Hepatocyte (in vitro differentiated cells): ENCODE results near the gene ADGRV1. TPM values are rescaled to one million over a fixed set of nuclear protein-coding genes. Genes with fewer than 3 reads are reported as not detected.

Source experiments
- DNase-seq: peaks from one replicate; pipeline ENCODE4 v3.0.0-alpha.2; 2016; ENCODE audit warnings: low spot score
- H2AFZ ChIP-seq: fragments of 200-600 bp; sonication (generic); 2 replicates; pipeline ENCODE4 v1.6.0; 2016; ENCODE audit warnings: antibody characterized with exemption, mild to moderate bottlenecking
- H3K27ac ChIP-seq: fragments of 200-600 bp; sonication (generic); 2 replicates; pipeline ENCODE4 v1.5.1; 2016; ENCODE audit warnings: mild to moderate bottlenecking
- H3K27me3 ChIP-seq: fragments of 200-600 bp; sonication (generic); 2 replicates; pipeline ENCODE4 v1.6.1; 2016
- H3K36me3 ChIP-seq: fragments of 200-600 bp; sonication (generic); replicated peaks from 2 replicates; pipeline ENCODE4 v1.5.1; 2016; ENCODE audit warnings: low read depth; ENCODE audit not compliant: insufficient read depth
- H3K4me1 ChIP-seq: fragments of 200-600 bp; sonication (generic); 2 replicates; pipeline ENCODE4 v1.5.1; 2016; ENCODE audit warnings: mild to moderate bottlenecking, moderate library complexity; ENCODE audit not compliant: insufficient read depth
- H3K4me2 ChIP-seq: fragments of 200-600 bp; sonication (generic); 2 replicates; pipeline ENCODE4 v1.6.0; 2016
- H3K4me3 ChIP-seq: fragments of 200-600 bp; sonication (generic); 2 replicates; pipeline ENCODE4 v1.5.1; 2016; ENCODE audit warnings: mild to moderate bottlenecking
- H3K79me2 ChIP-seq: fragments of 200-600 bp; sonication (generic); 2 replicates; pipeline ENCODE4 v1.6.0; 2017; ENCODE audit warnings: mild to moderate bottlenecking
- H3K9me2 ChIP-seq: fragments of 200-600 bp; sonication (generic); replicated peaks from 2 replicates; pipeline ENCODE4 v1.6.0; 2017; ENCODE audit warnings: mild to moderate bottlenecking; ENCODE audit not compliant: insufficient read depth
- H3K9me3 ChIP-seq: fragments of 200-600 bp; sonication (generic); 2 replicates; pipeline ENCODE4 v1.5.1; 2016; ENCODE audit warnings: low read depth, mild to moderate bottlenecking
- H4K20me1 ChIP-seq: fragments of 200-600 bp; sonication (generic); 2 replicates; pipeline ENCODE4 v1.6.0; 2016; ENCODE audit warnings: mild to moderate bottlenecking; ENCODE audit not compliant: insufficient read depth, poor library complexity, severe bottlenecking
- EZH2 ChIP-seq: fragments of 200-600 bp; sonication (generic); IDR thresholded peaks from 2 replicates; pipeline ENCODE4 v1.6.1; 2016; ENCODE audit warnings: antibody characterized with exemption, mild to moderate bottlenecking, borderline replicate concordance
- EZH2phosphoT487 ChIP-seq: fragments of 200-600 bp; sonication (generic); IDR thresholded peaks from one replicate; pipeline ENCODE4 v1.6.1; 2018; ENCODE audit warnings: antibody characterized with exemption, mild to moderate bottlenecking, low read depth, moderate library complexity; ENCODE audit not compliant: unreplicated experiment, severe bottlenecking
- WGBS: methylation state at CpG from one replicate; pipeline ENCODE4 v1.1.6; 2016; ENCODE audit warnings: low lambda C conversion rate; ENCODE audit errors: missing lambda C conversion rate; 5-methylcytosine and 5-hydroxymethylcytosine counted together
- polyA plus RNA-seq: library from polyadenylated mRNA; unstranded; fragments of >200 nt; fragmentation: Nextera tagmentation; extraction: Ambion mirVana; gene quantifications from 2 replicates; pipeline ENCODE4 v1.2.1, GENCODE V29; 2016
- total RNA-seq: library from RNA; depleted of rRNA; stranded (reverse); fragments of >200 nt; gene quantifications from 2 replicates; pipeline ENCODE4 v1.2.3, GENCODE V29; 2014
- TF ChIP-seq, protein P1 (sequence below): fragments of 200-600 bp; sonication (generic); IDR thresholded peaks from 2 replicates; pipeline ENCODE4 v1.5.1; 2016; ENCODE audit warnings: antibody characterized with exemption, mild to moderate bottlenecking; ENCODE audit not compliant: poor library complexity

Gene ADGRV1
- total and polyA plus RNA-seq, 2 experiments from 2014 or later: 74.9 to 88.3 TPM

DNA sequence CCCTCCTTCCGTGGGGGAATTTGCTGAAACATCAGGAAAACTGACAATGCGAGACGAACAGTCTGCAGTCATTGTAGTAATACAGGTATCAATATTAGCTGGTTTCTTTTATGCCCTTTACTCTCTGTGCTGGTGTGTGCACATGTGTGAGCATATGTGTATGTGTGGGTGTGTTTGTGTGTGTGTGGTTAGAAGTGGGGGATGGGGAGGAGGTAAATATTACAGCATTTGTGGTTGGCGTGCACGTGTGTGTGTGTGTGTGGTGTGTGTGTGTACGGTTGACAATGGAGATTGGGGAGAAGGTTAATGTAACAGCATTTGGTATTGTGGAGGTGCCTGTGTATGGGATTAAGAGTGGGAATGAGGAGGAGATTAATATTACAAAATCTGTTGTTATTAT lies 219.4 kb downstream of the ADGRV1 start:
- TF ChIP-seq EZH2phosphoT487 (no peak), EZH2 (no peak)
- TF ChIP-seq, protein P1, sequence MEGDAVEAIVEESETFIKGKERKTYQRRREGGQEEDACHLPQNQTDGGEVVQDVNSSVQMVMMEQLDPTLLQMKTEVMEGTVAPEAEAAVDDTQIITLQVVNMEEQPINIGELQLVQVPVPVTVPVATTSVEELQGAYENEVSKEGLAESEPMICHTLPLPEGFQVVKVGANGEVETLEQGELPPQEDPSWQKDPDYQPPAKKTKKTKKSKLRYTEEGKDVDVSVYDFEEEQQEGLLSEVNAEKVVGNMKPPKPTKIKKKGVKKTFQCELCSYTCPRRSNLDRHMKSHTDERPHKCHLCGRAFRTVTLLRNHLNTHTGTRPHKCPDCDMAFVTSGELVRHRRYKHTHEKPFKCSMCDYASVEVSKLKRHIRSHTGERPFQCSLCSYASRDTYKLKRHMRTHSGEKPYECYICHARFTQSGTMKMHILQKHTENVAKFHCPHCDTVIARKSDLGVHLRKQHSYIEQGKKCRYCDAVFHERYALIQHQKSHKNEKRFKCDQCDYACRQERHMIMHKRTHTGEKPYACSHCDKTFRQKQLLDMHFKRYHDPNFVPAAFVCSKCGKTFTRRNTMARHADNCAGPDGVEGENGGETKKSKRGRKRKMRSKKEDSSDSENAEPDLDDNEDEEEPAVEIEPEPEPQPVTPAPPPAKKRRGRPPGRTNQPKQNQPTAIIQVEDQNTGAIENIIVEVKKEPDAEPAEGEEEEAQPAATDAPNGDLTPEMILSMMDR: no peak
- Histone ChIP-seq H3K79me2 (no peaks in the 10 kb centered on the region), H3K4me1 (no peaks in the 10 kb centered on the region), H3K9me3 (no peaks in the 10 kb centered on the region), H3K9me2 (no peaks in the 10 kb centered on the region), H4K20me1 (no peaks in the 10 kb centered on the region), H3K4me2 (no peak overlapping the region), H3K27me3 (no peaks in the 10 kb centered on the region), H3K4me3 (no peak overlapping the region), H3K36me3 (no peaks in the 10 kb centered on the region), H3K27ac (no peak overlapping the region), H2AFZ (no peak overlapping the region)
- no peak for DNase-seq
- 86% methylated on average over 6 of the region's 6 CpGs for WGBS

DNA sequence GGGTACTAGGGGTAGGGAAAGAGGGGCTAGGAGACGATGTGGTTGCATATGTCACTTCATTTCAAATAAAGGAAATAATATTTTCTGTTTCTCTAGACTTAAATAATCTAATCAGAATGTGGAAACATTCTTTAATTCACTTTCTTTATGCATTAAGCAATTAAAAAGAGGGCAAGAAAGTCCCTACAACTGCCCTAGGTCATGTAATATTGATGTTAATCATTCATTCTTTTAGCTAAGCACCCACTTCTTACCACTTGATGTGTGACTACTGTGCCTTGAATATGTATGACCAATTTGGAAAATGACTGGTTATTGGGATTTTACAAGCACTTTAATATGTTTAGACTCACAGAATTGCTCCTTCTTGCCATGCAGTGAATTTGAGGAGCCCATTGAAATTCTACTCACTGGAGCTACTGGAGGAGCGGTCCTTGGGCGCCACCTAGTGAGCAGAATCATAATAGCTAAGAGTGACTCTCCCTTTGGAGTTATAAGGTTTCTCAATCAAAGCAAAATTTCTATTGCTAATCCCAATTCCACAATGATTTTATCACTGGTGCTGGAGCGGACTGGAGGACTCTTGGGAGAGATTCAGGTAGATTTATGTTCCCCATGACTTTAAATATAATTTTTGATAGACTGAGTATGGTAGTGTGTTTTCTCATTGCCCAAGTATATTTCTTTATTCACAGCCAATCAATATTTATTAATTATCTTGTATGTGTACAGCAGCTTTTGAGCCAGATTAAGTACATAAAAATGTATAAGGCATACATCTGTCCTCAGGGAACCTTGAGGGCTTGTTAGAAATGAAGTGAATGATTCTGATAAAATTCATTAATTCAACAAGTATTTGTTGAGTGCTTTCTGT lies 225.1 kb downstream of the ADGRV1 start:
- Histone ChIP-seq H3K9me2 (no peaks in the 10 kb centered on the region), H2AFZ (no peak overlapping the region), H3K27me3 (no peaks in the 10 kb centered on the region), H3K27ac (no peak overlapping the region), H3K4me1 (no peaks in the 10 kb centered on the region), H3K9me3 (no peaks in the 10 kb centered on the region), H3K36me3 (no peaks in the 10 kb centered on the region), H3K4me2 (no peak overlapping the region), H3K79me2 (no peaks in the 10 kb centered on the region), H3K4me3 (no peak overlapping the region), H4K20me1 (no peaks in the 10 kb centered on the region)
- DNase-seq: peak; percentile 84
- no peak for TF ChIP-seq EZH2
- TF ChIP-seq, protein P1: peak; percentile 89
- TF ChIP-seq EZH2phosphoT487: no peak
- 26% methylated on average over 4 of the region's 4 CpGs for WGBS

GRCh38 chr5:90786756-90787155 lies 228.2 kb downstream of the ADGRV1 start:
- TF ChIP-seq EZH2phosphoT487: no peak
- Histone ChIP-seq H3K27ac (no peak overlapping the region), H3K4me2 (no peak overlapping the region), H2AFZ (no peak overlapping the region), H3K4me3 (no peak overlapping the region), H3K79me2 (no peaks in the 10 kb centered on the region), H4K20me1 (no peaks in the 10 kb centered on the region), H3K9me2 (no peaks in the 10 kb centered on the region), H3K36me3 (no peaks in the 10 kb centered on the region), H3K4me1 (no peaks in the 10 kb centered on the region), H3K27me3 (no peaks in the 10 kb centered on the region), H3K9me3 (no peaks in the 10 kb centered on the region)
- no peak for DNase-seq
- WGBS: 85% methylated on average over 4 of the region's 4 CpGs

DNA sequence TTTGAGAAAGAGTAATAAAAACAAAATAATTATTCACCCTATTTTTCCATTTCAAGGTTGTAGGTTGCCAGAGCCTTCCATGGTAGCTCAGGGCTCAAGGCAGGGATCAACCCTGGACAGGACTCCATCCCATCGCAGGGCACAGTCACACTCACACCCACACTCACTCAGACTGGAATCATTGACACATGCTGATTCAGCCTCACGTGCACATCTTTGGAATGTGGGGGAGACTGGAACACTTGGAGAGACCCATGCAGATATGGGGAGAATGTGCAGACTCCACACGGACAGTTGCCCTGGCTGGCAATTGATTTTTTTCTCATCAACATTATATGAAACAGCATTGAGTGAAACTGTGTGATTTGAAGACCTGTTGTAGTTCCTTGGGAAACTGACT lies 234.1 kb downstream of the ADGRV1 start:
- no peak for TF ChIP-seq EZH2
- TF ChIP-seq, protein P1: no peak
- no peak for TF ChIP-seq EZH2phosphoT487
- H3K36me3 ChIP-seq: no peaks in the 10 kb centered on the region
- H3K27me3 ChIP-seq: no peaks in the 10 kb centered on the region
- H3K79me2 ChIP-seq: no peaks in the 10 kb centered on the region
- H3K4me1 ChIP-seq: no peaks in the 10 kb centered on the region
- no peak overlapping the region for H3K4me3 ChIP-seq
- no peak for DNase-seq
- H3K4me2 ChIP-seq: no peak overlapping the region
- H4K20me1 ChIP-seq: no peaks in the 10 kb centered on the region
- H2AFZ ChIP-seq: no peak overlapping the region
- 77% methylated on average over 3 of the region's 3 CpGs for WGBS
- no peak overlapping the region for H3K27ac ChIP-seq
- H3K9me3 ChIP-seq: no peaks in the 10 kb centered on the region
- H3K9me2 ChIP-seq: no peaks in the 10 kb centered on the region
